SK-N-SH (cell line): ENCODE measurements around the gene SBDS. TPM values are rescaled to one million over a fixed set of nuclear protein-coding genes. Genes with fewer than 3 reads are reported as not detected.
"Not testable (repeated sequence)": the region's sequence is repeated elsewhere in the genome, so short reads cannot be mapped to it uniquely, and the experiment has no call there.

Experiments
- CTCF ChIA-PET: fragments of 300-600, 350-600 bp; formaldehyde crosslinking; extraction: SDS; loops from one replicate; lab custom pipeline; 2021; lab: Yijun Ruan, JAX
- POLR2A ChIA-PET: fragments of 350-600 bp; sonication (Branson Sonifier 250); formaldehyde crosslinking; extraction: SDS; loops from one replicate; lab custom pipeline; 2020; ENCODE audit warnings: antibody characterized with exemption, inconsistent platforms; lab: Yijun Ruan, JAX
- DNase-seq: peaks from one replicate; pipeline ENCODE4 v3.0.0; 2012
- H2AFZ ChIP-seq: fragments of 200-600 bp; sonication (generic); 2 replicates; pipeline ENCODE4 v1.8.1; 2016; ENCODE audit warnings: antibody characterized with exemption, mild to moderate bottlenecking, low read depth
- H3F3A ChIP-seq: fragments of 200-600 bp; sonication (generic); replicated peaks from 2 replicates; pipeline ENCODE3; 2016; ENCODE audit warnings: antibody characterized with exemption, mild to moderate bottlenecking; ENCODE audit not compliant: insufficient read depth
- H3K27ac ChIP-seq, 2 experiments: fragments of 200-500 bp in 1 of 2; fragments of 200-600 bp in 1 of 2; sonication (Bioruptor generic) in 1 of 2; sonication (generic), shearing (Covaris generic) in 1 of 2; 2 replicates each; pipeline versions ENCODE4 v1.5.1 to v1.6.1; 2014 to 2016; ENCODE audit warnings: low read depth in 2 of 2, inconsistent platforms in 1 of 2, low read length in 1 of 2, mild to moderate bottlenecking in 1 of 2, mixed read lengths in 1 of 2
- H3K27me3 ChIP-seq: fragments of 200-600 bp; sonication (generic), shearing (Covaris generic); 2 replicates; pipeline ENCODE4 v1.6.1; 2016; ENCODE audit warnings: mixed run types; ENCODE audit not compliant: insufficient read depth
- H3K36me3 ChIP-seq, 2 experiments: fragments of 200-500 bp in 1 of 2; fragments of 200-600 bp in 1 of 2; sonication (Bioruptor generic) in 1 of 2; sonication (generic) in 1 of 2; replicated peaks in 1 of 2; 2 replicates each; pipeline versions ENCODE3 to v1.5.1; 2014 to 2016; ENCODE audit warnings: low read length in 1 of 2, mild to moderate bottlenecking in 1 of 2; ENCODE audit not compliant: insufficient read depth in 2 of 2, control insufficient read depth in 1 of 2
- H3K4me1 ChIP-seq, 2 experiments: fragments of 200-500 bp in 1 of 2; fragments of 200-600 bp in 1 of 2; sonication (Bioruptor generic) in 1 of 2; sonication (generic), shearing (Covaris generic) in 1 of 2; 2 replicates each; pipeline versions ENCODE4 v1.5.1 to v1.6.1; 2014 to 2016; ENCODE audit warnings: low read depth in 1 of 2, low read length in 1 of 2, mixed run types in 1 of 2; ENCODE audit not compliant: insufficient read depth in 2 of 2, control insufficient read depth in 1 of 2
- H3K4me2 ChIP-seq: fragments of 200-600 bp; sonication (generic), shearing (Covaris generic); 2 replicates; pipeline ENCODE4 v1.6.1; 2017; ENCODE audit warnings: mixed run types
- H3K4me3 ChIP-seq, 2 experiments: fragments of 200-500 bp in 1 of 2; fragments of 200-600 bp in 1 of 2; sonication (Bioruptor generic) in 1 of 2; sonication (generic), shearing (Covaris generic) in 1 of 2; 2 replicates each; pipeline versions ENCODE4 v1.5.1 to v1.8.1; 2014 to 2016; ENCODE audit warnings: low read depth in 2 of 2, inconsistent platforms in 1 of 2, low read length in 1 of 2, mild to moderate bottlenecking in 1 of 2, mixed read lengths in 1 of 2, moderate library complexity in 1 of 2
- H3K79me2 ChIP-seq: fragments of 200-600 bp; sonication (generic); 2 replicates; pipeline ENCODE4 v1.8.1; 2017; ENCODE audit warnings: mild to moderate bottlenecking; ENCODE audit not compliant: insufficient read depth
- H3K9ac ChIP-seq: fragments of 200-600 bp; sonication (generic); 2 replicates; pipeline ENCODE4 v1.6.1; 2017; ENCODE audit warnings: mixed run types
- H3K9me2 ChIP-seq: fragments of 200-600 bp; sonication (generic); 2 replicates; pipeline ENCODE4 v1.6.1; 2017; ENCODE audit warnings: mixed run types
- H3K9me3 ChIP-seq: fragments of 200-600 bp; sonication (generic); 2 replicates; pipeline ENCODE4 v1.6.1; 2017; ENCODE audit warnings: mixed run types, mild to moderate bottlenecking, moderate library complexity
- H4K20me1 ChIP-seq: fragments of 200-600 bp; sonication (generic); 2 replicates; pipeline ENCODE4 v1.6.1; 2017; ENCODE audit warnings: mild to moderate bottlenecking, mixed run types; ENCODE audit not compliant: insufficient read depth
- CHD2 ChIP-seq: fragments of 150-350 bp; IDR thresholded peaks from 2 replicates; pipeline ENCODE4 v1.6.1; 2018; ENCODE audit warnings: low read length; ENCODE audit not compliant: partially characterized antibody
- CTCF ChIP-seq: fragments of 200-600 bp; sonication (generic); IDR thresholded peaks from 2 replicates; pipeline ENCODE4 v1.6.1; 2017; ENCODE audit warnings: antibody characterized with exemption, mild to moderate bottlenecking, moderate library complexity
- EZH2phosphoT487 ChIP-seq: fragments of 200-600 bp; sonication (generic); IDR thresholded peaks from 2 replicates; pipeline ENCODE4 v1.6.1; 2017; ENCODE audit warnings: low read depth, mixed run types, mild to moderate bottlenecking, antibody characterized with exemption, moderate library complexity, borderline replicate concordance
- FOXM1 ChIP-seq: IDR thresholded peaks from 2 replicates; pipeline ENCODE4 v1.4.0; 2012; ENCODE audit warnings: low read depth, mild to moderate bottlenecking
- GABPA ChIP-seq: IDR thresholded peaks from 2 replicates; pipeline ENCODE4 v1.4.0; 2012; ENCODE audit warnings: low read depth, mild to moderate bottlenecking
- IRF3 ChIP-seq: fragments of 150-350 bp; IDR thresholded peaks from 2 replicates; pipeline ENCODE4 v1.6.1; 2016; ENCODE audit warnings: mild to moderate bottlenecking, low read depth, low read length
- JUND ChIP-seq: IDR thresholded peaks from 2 replicates; pipeline ENCODE4 v1.4.0; 2012
- MAX ChIP-seq: IDR thresholded peaks from 2 replicates; pipeline ENCODE4 v1.4.0; 2012; ENCODE audit warnings: low read depth
- NRF1 ChIP-seq: IDR thresholded peaks from 2 replicates; pipeline ENCODE4 v1.6.1; 2012; ENCODE audit warnings: low read depth, mild to moderate bottlenecking, low read length
- PBX3 ChIP-seq: IDR thresholded peaks from 2 replicates; pipeline ENCODE4; 2012
- POLR2AphosphoS5 ChIP-seq: IDR thresholded peaks from 2 replicates; pipeline ENCODE4 v1.6.1; 2012; ENCODE audit warnings: low read depth, low read length
- REST ChIP-seq: IDR thresholded peaks from 2 replicates; pipeline ENCODE4 v1.6.1; 2012; ENCODE audit warnings: mild to moderate bottlenecking, low read depth, low read length, moderate library complexity
- RFX5 ChIP-seq: IDR thresholded peaks from 2 replicates; pipeline ENCODE4 v1.6.1; 2012; ENCODE audit warnings: mild to moderate bottlenecking, improper control_type of control experiment, low read length
- SMC3 ChIP-seq: IDR thresholded peaks from 2 replicates; pipeline ENCODE4 v1.6.1; 2012; ENCODE audit warnings: low read depth, low read length, improper control_type of control experiment
- WGBS: methylation state at CpG from one replicate; pipeline ENCODE4 v1.1.6; 2017; ENCODE audit warnings: low lambda C conversion rate; 5-methylcytosine and 5-hydroxymethylcytosine counted together
- polyA plus RNA-seq, 3 experiments: library from polyadenylated mRNA; depleted of rRNA; stranded (reverse); fragments of >200 nt; gene quantifications; 2 replicates each; pipeline ENCODE4 v1.2.3, GENCODE V29; 2012

SBDS gene
- polyA plus RNA-seq, 1 of the 3 experiments (the other 2 are of a cell fraction), result 49.5 TPM

GRCh38 chr7:67009677-67010076 is 14.3 kb upstream of the SBDS start:
- H3K27ac ChIP-seq, H3K27me3 ChIP-seq, H3K4me1 ChIP-seq, H4K20me1 ChIP-seq, DNase-seq, H3K9me2 ChIP-seq, POLR2A ChIA-PET, H2AFZ ChIP-seq, H3K4me2 ChIP-seq, H3F3A ChIP-seq, H3K4me3 ChIP-seq, H3K9ac ChIP-seq, CTCF ChIA-PET, H3K9me3 ChIP-seq: not testable (repeated sequence)
- WGBS, result 69% methylated on average over 3 of the region's 3 CpGs
- H3K79me2 ChIP-seq, result peaks cover 29% of the 10 kb centered on the region; the same call in 1 of the 2 replicates
- H3K36me3 ChIP-seq, result peaks cover 5 to 80% of the 10 kb centered on the region in 2 experiments

- Histone ChIP-seq H3K36me3 (peaks cover 5 to 77% of the 10 kb centered on the region in 2 experiments), H3K4me3 (no peak overlapping the region), H3K4me2 (no peak overlapping the region), H4K20me1 (no peaks in the 10 kb centered on the region), H3K4me1 (no peaks in the 10 kb centered on the region), H3K9me3 (no peaks in the 10 kb centered on the region)
- DNase-seq, result no peak
- WGBS, result 94% methylated on average over 4 of the region's 4 CpGs
- CTCF ChIA-PET, result no interaction called here
- TF ChIP-seq POLR2AphosphoS5, result no peak
- no peak for TF ChIP-seq PBX3
- TF ChIP-seq RFX5, result no peak
- TF ChIP-seq SMC3, result no peak
- no peak for TF ChIP-seq NRF1
- no peak for TF ChIP-seq JUND
- no peak for TF ChIP-seq CHD2
- no peak for TF ChIP-seq MAX
- TF ChIP-seq GABPA, result no peak
- TF ChIP-seq FOXM1, result no peak
- TF ChIP-seq REST, result no peak
- no peak for TF ChIP-seq CTCF
- no peak for TF ChIP-seq EZH2phosphoT487
- TF ChIP-seq IRF3, result no peak
- TF ChIP-seq, all 33 proteins: peak for 0
- H3K9ac ChIP-seq, result no peak overlapping the region
- H3F3A ChIP-seq, result peaks cover 9% of the 10 kb centered on the region
- no peak overlapping the region for H3K27ac ChIP-seq
- H3K79me2 ChIP-seq, result peaks cover 39% of the 10 kb centered on the region; the same call in 1 of the 2 replicates
- POLR2A ChIA-PET, result no interaction called here
- H2AFZ ChIP-seq, result no peak overlapping the region
- H3K27me3 ChIP-seq, result no peaks in the 10 kb centered on the region
- H3K9me2 ChIP-seq, result no peaks in the 10 kb centered on the region
Observed at GRCh38 chr7:67008260-67008659, 12.9 kb upstream of the SBDS start.
